Stimulated activated CD4-positive, alpha-beta T cell treated with anti-CD3 and anti-CD28 coated beads, Interleukin-2, amount 100 ng/mL, for 48 hours (primary cell): ENCODE measurements around the gene GIT1.
A peak's percentile ranks its signal among the peaks of the same experiment; 100 is the strongest.

ENCODE experiments used
- DNase-seq, 2 donors: peaks; one replicate each; pipeline ENCODE4 v3.0.0-alpha.2; 2020

GIT1 gene

GRCh38 chr17:29577385-29578211, 11.8 kb downstream of the GIT1 start:
- DNase-seq, result no peak

- no peak for DNase-seq
Measured at GRCh38 chr17:29577001-29577370, 12.5 kb downstream of the GIT1 start.

DNA sequence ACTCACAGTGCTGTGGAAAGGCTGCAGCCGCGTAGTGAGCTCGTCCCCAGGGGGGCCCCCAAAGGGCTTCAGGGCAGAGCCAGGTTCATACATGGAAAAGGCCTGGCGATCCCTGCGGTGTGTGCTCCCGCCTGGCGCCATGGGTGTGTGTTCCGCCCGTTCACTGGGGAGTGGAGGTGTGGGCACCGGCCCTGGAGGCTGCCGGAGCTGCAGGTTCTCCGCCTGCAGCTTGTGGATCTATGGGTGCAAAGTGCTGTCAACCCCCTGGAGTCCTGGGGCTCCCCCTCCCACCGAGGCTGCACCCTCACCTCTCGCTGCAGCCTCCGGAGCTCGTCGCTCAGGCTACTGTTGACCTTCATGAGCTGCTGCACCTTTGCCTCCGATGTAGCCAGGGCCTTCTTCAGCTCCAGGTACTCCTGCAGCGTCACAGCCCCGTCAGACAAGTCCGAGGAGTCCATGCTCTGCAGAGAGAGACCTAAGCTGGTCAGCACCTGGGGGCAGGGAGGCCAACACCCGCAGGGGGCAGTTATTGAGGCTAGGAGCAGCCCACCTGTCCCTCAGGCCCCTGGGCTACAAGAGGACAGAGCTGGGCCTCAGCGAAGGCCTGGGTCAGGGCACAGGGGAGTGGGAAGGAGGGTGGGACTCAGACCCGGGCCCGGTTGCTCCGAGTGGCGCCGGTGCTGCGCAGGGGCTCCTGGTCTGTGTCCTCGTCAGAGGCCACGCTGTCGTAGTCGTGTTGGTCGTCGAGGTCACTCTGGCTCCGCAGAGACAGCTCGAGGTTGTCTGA, 13.0 kb downstream of the GIT1 start:
- no peak for DNase-seq

- DNase-seq, result no peak
Measured at GRCh38 chr17:29575511-29576213, 13.8 kb downstream of the GIT1 start.

DNA sequence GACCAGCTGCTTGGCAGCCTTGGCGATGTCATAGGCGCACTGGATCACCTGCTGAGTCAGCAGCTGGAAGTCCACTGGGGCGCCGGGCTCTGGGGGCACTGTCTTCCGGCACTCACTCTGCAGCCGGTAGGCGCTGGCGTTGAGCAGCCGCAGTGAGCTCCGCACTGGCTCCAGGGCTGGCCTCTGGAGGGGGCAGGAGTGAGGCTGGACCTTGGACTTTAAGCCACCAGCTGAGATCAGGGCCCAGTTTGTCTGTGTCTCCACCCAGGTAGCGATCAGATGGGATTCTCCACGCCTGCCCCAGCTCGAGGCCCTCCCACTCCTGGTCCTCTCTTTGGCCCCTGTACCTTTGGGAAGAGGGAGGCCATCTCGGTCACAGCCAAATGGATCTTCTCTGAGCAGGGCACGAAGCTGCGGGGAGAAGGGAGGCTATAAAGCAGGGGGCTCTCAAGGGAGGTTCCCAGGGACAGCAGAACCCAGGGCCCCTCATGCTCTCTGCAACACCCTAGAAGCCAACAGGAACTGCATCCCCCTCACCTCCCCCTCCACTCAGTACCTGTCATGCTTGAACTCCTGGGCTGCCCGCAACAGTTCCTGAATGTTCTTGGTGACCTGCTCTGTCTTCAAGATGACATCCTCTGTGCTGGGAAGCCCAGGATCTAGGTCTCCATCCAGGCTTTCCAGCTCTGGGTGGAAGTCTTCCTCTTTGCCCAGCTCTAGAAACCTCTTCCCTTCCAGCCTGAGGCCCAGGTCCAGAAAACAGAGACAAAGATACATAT, 14.5 kb downstream of the GIT1 start:
- DNase-seq, result no peak

- DNase-seq, result no peak
Measured at GRCh38 chr17:29573871-29574731, 15.3 kb downstream of the GIT1 start.

GRCh38 chr17:29573558-29573869, 15.9 kb downstream of the GIT1 start:
- no peak for DNase-seq

- peak; percentile 40 to 59 for DNase-seq
Measured at GRCh38 chr17:29572691-29573557, 16.5 kb downstream of the GIT1 start.

DNA sequence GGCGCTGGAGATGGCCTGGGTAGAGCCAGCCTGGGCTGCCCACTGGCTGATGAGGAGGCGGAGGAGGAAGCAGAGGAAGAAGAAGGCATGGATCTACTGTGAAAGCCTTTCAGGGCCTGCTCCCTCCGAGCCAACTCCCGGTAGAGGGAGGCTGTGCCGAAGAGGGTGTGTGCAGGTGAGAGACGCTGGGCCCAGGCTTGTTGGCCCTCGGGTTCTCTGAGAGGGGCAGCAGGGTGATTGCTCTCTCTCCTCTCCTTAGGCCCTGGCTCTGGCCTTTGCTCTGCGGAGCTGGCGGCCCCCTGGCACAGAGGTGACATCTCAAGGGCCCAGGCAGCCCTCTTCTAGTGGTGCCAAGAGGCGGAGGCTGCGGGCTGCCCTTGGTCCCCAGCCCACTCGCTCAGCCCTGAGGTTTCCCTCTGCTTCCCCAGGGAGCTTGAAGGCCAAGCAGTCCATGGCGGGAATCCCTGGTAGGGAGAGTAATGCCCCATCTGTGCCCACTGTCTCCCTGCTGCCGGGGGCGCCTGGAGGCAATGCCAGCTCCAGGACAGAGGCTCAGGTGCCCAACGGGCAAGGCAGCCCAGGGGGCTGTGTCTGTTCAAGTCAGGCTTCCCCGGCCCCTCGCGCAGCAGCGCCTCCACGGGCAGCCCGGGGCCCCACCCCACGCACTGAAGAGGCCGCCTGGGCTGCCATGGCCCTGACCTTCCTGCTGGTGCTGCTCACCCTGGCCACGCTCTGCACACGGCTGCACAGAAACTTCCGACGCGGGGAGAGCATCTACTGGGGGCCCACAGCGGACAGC, 17.4 kb downstream of the GIT1 start:
- no peak for DNase-seq

DNA sequence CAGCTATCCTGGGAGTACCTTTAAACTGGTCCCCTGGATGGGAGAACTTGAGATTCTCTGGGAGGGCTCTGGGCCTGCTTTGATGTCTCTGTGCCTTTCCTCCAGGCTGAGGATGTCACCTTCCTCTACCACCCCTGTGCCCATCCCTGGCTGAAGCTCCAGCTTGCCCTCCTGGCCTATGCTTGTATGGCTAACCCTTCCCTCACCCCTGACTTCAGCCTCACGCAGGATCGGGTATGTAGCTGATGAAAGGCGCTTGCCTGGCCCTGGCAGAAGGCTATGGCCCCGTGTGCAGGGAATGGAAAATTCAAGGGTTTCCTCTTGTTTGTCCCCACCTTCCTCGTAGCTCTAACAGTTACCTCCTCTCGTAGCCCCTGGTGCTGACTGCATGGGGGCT, 18.0 kb downstream of the GIT1 start:
- DNase-seq, result no peak

DNA sequence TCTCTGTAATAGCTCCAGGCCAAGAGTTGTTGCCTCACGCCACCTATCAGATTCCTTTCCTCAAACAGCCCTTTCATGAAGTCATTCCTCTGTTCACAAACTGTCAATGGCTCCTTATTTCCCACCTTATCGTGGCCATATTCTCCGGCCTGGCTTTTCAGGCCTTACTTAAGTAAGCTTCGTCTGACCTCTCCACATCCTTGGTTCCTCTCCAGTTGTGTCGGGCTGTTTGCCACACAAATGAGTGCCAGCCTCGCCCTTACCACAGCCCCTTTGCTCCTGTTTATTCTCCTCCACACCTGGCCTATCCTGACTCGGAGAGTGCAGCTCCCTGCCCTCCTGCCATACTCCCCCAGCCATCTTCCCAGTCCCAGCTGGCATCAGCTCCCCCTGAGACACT, 18.9 kb downstream of the GIT1 start:
- no peak for DNase-seq

GRCh38 chr17:29569245-29569950, 20.1 kb downstream of the GIT1 start:
- no peak for DNase-seq

GRCh38 chr17:29568331-29569244, 20.9 kb downstream of the GIT1 start, which contains the start of gene TP53I13:
Gene TP53I13, plus strand, starts transcription at chr17:29568701. Its CDS starts 58 bp downstream, at chr17:29568759.
- peak; percentile 80 to 84 for DNase-seq

DNA sequence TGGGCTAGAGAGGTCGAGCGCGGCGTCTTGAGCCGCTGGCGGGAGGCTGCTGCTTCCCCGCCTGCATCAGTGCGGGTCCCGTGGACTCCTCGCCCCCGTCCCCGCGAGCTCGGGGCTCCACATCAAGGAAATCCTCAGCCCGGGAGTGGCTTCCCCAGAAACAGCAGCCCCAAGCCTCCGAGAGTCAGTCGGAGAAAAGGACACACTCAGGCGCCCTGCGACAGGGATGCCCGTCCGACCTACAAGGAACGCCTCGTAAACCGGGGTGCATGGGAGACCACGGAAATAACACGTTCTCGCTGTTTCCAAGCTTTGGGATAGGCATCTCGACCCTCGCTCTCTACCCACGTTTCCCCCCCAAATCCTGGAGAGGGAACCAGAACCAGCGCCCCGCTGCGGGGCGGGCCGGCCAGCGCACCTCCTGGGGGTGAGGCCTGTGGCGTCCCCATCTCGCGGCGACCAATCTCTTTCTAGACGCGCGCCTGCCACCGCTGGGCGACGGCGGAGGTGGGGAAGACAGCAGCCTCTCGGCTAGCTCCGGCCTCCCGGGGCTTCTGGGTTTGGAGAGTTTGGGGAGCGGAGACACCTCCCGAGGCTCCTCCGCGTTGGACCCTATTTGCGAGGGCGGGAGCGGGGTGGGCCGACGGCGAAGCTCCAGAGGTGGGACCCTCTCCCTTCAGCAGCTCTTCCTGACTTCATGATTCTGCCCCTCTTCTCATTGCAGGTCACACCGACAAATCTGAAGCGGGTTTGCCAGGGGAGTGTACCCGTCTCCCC, 21.7 kb downstream of the GIT1 start:
- peak; percentile 70 to 71 for DNase-seq

GRCh38 chr17:29567304-29567553, 22.2 kb downstream of the GIT1 start:
- no peak for DNase-seq

GRCh38 chr17:29566473-29567303, 22.8 kb downstream of the GIT1 start, which contains the start of gene ABHD15:
Gene ABHD15, minus strand, starts transcription at chr17:29567037. Its CDS starts 71 bp downstream, at chr17:29566966.
- DNase-seq, result peak; percentile 50 to 52
